Suppressor macrophage treated with lipopolysaccharide for 4 hours (primary cell): ENCODE measurements around the gene PLA2G4D.
A peak's percentile ranks its signal among the peaks of the same experiment; 100 is the strongest.

ENCODE experiments used
- DNase-seq: peaks from one replicate; pipeline ENCODE4 v3.0.0-alpha.2; 2020

The PLA2G4D gene

GRCh38 chr15:42088801-42089640 is 5.3 kb downstream of the PLA2G4D start:
- no peak for DNase-seq

DNA sequence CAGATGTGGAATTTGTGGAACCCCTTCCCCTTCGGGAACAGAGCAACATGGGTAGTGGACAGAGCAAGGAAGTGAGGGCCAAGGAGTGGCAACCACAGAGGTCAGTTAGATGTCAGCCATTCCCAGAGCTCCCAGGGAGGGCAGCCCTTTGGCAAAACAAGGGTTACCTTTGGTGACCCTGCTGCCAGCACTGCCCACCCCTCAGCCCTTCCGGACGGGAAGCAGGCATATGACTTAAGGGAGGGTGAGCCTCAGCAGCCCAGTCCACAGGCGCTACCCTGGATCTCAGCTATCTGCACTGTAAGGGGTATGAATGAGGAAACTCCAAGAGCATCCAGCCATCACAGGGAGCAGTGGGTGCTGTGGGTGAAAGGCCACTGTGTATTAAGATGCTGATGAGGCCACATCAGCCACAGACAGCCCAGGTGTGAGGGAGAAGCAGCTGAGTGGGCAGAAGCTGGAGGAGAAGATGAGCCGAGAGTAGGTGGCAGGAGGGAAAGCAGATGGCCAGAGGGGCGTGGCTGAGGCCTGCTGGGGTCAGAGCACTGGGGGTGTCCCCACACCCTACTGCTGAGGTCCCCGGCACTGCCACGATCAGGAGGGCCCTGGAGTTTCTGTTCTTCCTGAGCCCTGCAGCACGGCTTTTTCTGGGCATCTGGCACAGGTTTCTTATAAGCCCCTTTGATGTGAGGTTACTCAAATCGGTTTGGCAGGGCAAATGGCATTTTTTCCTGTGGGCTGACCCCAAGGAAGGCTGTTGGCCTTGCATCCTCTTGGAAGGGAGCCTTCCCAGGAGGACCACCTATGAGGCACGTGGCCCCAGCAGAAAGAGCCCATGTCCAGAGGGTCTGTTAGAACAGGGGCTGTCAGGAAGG is 6.2 kb downstream of the PLA2G4D start:
- DNase-seq, result no peak

- no peak for DNase-seq
Measured at GRCh38 chr15:42087460-42087859, 6.9 kb downstream of the PLA2G4D start.

DNA sequence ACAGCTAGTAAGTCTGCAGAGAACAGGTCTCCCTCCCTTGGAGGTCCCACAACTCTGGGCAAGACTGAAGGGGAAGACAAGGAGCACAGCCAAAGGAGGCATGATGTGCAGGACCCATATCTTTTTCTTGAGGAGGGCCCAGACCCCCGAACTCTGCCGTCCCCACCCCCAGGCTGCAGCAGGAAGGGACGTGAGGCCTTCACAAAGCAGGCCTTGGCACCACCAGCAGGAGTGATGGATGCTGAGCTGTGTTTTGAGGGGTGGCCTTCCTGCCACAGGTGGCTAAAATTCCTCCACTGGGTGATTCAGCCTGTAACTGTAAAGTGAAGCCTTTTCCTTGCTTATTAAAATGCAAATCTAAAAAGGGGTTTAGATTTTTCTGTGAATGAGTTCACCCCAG is 8.6 kb downstream of the PLA2G4D start:
- DNase-seq, result no peak

- no peak for DNase-seq
Measured at GRCh38 chr15:42085236-42085605, 9.1 kb downstream of the PLA2G4D start.

DNA sequence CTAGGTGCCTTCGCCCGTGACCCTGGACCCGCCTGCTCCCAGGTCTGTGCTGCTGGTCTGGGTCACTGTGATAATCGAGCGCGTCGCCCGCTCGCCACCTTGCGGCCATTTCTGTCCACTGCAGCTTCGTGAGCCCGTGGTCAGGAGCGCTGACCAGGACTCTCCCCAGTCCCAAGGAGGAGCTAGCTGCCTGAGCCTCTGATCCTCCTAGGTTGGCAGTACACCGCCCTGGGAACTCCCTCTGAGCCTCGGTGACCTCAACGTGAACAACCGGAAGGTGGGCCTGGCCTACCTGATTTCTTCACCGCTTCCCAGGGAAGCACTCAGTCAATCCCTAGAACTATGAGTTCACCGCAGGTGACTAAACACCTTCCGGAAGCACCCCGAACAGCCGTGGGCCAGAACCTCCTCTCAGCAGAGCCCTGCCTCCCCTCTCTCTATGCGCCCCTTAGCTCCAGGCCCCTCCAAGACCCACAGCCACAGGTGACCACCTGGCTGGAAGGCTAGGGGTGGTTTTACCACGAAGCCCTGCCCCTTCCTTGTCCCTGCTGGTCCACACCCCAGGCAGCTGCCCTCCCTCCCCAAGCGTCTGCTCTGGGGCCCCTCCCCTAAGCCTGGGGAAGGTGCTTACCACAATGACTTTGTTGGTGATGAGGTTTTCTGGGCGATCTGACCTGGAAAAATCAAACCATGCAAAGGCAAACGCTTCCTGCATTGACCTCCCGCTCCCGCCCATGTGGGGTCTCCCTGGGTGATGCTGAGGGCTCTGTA is 9.7 kb downstream of the PLA2G4D start:
- peak; percentile 83 for DNase-seq

GRCh38 chr15:42083916-42084315 is 10.4 kb downstream of the PLA2G4D start:
- no peak for DNase-seq

- DNase-seq, result no peak
Measured at GRCh38 chr15:42083605-42083908, 10.8 kb downstream of the PLA2G4D start.

- no peak for DNase-seq
Measured at GRCh38 chr15:42082823-42083604, 11.3 kb downstream of the PLA2G4D start.

DNA sequence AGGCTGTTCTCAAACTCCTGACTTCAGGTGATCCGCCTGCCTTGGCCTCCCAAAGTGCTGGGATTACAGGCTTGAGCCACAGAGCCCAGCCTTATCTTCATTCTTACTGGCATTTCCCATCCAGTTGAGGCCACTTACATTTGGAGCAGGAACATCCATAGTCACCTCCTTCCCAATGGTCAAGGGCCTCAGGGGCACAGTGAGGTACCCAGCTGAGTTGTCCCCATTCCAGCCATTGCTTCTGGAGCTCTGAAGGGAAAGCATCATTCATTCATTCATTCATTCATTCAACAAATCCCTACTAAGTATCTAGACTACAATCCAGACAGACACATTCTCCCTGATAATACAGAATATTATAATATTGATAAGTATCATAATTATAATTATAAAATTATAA is 12.2 kb downstream of the PLA2G4D start:
- no peak for DNase-seq

GRCh38 chr15:42080919-42081830 is 13.2 kb downstream of the PLA2G4D start:
- DNase-seq, result no peak

DNA sequence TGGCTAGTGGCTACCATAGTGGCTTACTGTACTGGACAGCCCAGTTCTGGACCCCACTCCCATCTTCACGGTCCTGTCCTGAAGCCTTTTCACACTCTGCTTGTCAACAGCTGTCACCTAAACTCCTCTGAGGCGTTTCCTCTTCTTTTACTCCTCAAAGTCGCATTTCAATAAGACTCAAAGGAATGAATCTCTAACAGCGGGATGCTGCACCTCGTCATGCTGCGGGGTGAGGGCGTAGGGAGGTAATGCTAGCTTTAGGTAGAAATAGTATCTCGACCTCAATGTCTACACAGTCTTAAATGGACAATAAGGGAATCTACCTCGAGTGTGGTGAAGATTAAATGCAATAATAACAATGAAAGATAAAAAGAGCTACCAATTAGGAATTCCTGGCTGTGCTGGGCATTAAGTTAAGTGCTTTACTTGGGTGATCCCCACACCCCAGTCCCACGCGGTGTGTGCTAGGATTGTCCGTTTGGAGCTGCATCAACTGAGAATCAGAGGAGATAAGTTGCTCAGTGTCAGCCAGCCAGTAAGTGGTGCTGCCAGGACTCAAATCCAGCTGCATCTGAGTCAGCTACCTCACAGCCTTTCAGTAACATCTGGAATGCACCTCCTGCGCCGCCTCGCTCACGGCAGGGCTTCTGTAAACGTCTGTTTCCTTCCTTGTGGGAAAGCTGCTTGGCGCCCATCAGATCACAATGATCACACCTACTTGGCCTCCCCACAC is 14.0 kb downstream of the PLA2G4D start:
- DNase-seq, result no peak

DNA sequence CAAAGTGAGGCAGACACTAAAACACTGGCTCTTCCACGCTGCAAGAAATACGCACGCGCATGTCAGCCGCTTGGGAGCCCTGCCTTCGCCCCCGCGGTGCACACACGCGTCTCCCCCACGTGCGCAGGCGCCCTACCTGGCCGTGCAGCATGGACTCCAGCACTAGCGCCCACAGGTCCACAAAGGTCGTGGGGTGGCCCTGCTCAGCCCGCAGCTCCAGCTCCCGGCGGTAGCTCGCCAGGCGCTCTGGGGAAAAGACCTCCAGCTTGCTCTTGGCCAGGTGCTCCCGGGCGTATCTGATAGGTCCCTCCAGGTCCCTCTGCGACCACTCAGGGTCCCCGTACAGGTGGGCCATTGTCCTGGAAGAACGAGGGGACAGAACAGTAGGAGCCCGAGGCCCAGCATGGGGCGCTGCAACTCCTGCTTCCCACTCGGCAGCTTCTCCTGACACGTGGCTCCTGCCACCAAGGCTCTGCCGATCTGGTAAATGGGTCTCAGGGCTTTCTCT is 14.9 kb downstream of the PLA2G4D start:
- DNase-seq, result no peak

- no peak for DNase-seq
Measured at GRCh38 chr15:42078903-42079302, 15.5 kb downstream of the PLA2G4D start.

DNA sequence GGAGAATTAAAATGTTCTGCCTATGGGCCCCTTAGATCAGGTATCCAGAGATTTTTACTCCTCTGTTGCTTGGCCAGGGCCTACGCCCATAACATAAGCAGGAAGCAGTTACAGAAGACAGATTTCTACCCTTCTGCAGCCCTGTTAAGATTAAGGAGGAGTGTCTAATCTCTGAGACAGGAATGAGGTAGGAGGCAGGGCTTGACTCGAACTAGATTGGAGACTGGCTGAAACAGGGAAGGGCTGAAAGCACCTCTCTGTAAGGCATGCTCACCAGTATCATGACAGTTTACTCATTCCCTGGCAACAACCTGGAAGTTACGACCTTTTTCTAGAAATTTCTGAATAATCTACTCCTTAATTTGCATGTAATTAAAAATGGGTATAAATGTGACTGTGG is 16.7 kb downstream of the PLA2G4D start:
- no peak for DNase-seq

DNA sequence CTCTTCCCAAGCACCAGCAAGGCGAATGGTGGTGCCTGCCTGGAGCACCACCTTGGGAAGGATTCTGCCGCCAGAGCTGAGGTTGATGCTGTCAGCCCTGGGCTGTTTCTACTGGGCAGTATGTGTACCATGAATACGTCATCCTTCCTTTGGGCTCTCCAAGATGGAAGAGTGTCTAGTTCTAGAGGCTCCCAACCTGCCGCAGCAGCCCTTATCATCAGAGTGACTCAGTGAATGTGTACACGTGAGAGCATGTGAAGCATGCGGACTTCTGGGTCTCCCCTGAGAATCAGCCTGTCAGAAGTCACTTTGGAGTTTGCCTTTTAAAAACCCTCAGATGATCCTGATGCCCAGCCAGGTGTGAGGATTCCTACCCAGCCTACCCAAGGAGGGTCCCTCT is 20.9 kb downstream of the PLA2G4D start:
- DNase-seq, result no peak

DNA sequence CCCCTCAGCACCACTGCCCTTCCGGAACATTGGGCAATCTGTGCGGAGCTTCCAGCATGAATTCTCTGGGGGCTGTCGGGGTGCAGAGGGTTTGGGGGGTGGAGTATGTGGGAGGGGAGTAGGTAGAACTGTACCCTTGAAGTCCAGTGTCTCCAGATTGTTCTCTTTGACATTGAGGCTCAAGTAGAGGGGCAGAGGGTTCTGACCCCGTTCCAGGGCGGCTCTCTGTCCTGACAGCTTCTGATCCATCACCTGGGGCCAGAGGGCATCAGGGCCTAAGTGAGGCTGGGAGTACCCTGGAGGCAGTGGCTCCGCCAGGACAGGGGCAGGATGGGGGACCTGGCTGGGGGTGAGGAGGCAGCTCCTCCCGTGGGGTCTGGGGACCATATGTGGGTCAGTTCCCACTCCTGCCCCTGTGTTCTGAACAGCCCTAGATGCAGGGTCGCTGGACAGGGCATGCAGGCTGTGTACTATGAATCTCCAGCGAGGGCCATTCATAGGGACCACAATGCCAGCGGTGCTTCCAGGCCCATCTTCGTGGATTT is 22.1 kb downstream of the PLA2G4D start:
- DNase-seq, result no peak

- DNase-seq, result no peak
Measured at GRCh38 chr15:42071717-42072116, 22.6 kb downstream of the PLA2G4D start.

GRCh38 chr15:42070976-42071350 is 23.4 kb downstream of the PLA2G4D start:
- no peak for DNase-seq

GRCh38 chr15:42070279-42070975 is 23.9 kb downstream of the PLA2G4D start:
- DNase-seq, result no peak
